GM12801 (cell line): Measurements from ENCODE around the gene ATG2B.

Experiments used
- TF ChIP-seq, protein P1 (sequence below): IDR thresholded peaks from one replicate; pipeline ENCODE4 v1.5.1; 2011; ENCODE audit warnings: control low read depth; ENCODE audit not compliant: insufficient read length; ENCODE audit errors: extremely low read depth

Gene ATG2B

DNA sequence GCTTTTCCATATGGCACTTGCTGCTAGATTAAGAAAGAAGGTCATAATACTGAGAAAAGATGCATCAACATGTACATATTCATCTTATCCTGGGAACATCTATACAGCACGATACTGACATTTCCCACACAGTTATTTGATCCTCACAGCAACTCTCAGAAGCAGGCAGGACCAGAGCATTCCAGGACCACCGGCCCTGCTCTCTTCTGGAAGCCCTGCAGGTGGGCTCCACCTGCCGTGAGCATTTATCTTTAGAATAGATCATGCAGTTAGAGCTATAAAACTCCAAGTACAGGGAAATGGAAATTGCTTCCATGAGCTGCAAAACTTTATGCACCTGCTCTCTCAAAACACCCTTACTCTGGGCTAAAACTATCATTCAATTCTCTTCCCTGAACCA lies 112.7 kb downstream of the ATG2B start:
- TF ChIP-seq, protein P1, sequence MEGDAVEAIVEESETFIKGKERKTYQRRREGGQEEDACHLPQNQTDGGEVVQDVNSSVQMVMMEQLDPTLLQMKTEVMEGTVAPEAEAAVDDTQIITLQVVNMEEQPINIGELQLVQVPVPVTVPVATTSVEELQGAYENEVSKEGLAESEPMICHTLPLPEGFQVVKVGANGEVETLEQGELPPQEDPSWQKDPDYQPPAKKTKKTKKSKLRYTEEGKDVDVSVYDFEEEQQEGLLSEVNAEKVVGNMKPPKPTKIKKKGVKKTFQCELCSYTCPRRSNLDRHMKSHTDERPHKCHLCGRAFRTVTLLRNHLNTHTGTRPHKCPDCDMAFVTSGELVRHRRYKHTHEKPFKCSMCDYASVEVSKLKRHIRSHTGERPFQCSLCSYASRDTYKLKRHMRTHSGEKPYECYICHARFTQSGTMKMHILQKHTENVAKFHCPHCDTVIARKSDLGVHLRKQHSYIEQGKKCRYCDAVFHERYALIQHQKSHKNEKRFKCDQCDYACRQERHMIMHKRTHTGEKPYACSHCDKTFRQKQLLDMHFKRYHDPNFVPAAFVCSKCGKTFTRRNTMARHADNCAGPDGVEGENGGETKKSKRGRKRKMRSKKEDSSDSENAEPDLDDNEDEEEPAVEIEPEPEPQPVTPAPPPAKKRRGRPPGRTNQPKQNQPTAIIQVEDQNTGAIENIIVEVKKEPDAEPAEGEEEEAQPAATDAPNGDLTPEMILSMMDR: no peak

DNA sequence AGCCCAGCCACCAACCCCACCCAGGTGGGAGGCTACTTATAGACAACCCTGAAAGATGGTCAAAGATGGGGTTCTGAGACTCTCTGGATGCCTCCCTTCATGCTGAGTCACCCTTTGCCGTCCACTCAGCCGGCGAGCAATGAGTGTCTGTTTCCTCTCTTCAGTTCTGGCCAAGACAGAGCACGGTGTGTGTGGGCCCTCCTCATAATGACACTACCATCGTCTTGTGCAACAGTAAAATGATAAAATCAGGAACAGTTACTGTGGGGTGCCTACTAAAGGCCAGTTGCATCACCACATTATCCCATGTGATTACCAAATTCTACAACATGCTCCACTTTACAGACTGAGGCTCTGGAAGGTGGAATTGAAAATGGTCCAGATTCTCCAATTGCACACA lies 114.1 kb downstream of the ATG2B start:
- TF ChIP-seq, protein P1: no peak

DNA sequence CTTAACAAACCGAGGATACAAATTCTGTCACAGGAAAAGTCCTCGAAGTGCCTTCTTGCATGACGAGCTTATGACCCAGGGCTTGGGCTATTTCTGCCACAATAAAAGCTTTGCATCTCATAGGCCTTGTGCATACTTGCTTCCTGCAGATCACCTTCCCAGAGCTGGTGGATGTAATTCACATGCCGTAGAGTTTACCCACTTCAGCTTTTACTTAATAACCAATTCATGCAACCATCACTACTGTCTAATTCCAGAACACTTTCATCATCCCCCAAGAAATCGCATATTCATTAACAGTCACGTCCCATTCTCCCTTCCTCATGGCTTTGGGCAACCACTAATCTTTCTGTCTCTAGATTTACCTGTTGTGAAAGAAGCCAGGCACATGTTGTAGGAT lies 116.1 kb downstream of the ATG2B start:
- TF ChIP-seq, protein P1: no peak

DNA sequence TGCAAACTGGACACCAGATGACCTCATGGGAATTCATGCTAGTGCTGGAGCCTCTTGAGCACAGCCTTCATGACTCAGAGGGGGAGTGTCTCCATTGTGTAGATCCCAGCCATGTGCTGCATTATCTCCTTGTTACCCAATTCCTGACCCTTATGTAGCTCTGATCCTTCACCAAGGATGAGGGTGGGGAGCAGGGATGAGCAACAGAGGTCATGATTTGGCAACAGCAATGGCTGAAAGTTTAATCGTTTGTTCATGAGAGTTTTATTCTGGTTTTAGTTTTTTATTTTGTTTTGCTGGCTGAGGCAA lies 116.6 kb downstream of the ATG2B start:
- TF ChIP-seq, protein P1: no peak

DNA sequence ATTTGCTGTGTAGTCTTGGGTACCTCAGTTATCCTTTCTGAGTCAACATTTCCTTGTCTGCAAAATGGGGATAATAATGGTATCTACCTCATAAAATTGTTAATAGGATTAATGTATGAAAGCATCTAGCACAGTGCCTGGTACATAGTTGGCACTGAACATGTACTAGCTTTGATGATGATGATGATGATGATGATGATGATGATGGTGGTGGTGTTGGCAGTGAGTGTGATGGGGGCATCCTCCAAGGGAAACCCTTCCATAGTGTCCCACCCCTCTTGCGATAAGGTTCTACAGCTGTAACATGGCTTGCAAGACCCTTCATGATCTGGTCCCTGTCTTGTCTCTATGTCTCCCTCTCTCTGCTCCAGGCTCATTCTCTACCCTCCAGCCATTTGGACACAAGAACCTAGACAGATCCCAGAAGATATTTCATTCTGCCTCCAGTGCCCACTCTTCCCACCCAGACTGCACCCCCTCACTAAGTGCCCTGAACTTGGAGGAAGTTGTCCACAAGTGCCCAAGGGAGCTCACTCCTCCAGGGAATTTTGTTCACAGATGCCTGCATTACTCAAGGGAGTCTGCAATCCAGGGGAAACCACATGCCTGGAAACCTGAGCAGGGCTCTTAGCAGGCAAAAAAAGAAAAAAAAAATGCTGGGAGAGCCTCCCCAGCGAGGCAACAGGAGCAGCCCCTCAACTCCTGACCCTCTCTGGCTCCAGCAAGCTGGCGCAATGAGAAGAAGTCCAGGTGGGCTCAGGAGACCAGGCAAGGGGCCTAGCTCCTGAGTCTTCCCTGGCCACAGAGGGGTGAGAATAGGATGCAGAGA lies 117.2 kb downstream of the ATG2B start:
- TF ChIP-seq, protein P1: no peak

DNA sequence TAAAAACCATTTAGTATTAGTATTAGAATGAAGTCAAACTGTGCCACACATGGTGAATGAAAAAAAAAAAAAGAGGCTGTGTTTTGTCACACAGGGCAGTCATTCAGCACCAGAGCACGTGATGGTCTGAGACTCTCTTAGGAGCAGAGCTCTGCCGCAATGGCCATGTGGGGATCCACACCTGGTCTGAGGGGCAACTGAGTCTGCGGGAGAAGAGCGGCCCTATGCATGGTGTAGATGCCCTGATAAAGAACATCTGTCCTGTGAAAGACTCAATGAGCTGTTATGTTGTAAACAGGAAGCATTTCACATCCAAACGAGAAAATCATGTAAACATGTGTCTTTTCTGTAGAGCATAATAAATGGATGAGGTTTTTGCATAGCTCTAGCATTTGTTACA lies 119.4 kb downstream of the ATG2B start:
- TF ChIP-seq, protein P1: no peak

DNA sequence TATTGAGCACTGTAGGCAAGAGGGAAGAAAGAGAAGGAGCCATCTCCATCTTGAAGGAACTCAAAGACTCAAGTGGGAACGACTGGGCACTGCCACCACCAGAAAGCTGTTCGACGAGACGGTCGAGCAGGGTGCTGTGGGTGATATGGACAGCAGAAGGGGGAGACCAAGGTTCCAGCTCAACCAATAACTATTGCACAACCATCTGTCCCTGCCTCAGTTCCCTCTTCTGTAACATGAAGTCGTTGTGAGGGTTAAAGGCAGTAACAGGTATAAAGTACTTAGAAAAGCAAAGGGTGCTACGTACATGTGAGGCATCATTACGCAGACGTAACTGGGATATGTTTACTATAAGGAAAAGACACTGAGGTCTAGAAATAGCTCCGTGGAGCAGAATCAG lies 121.0 kb downstream of the ATG2B start:
- TF ChIP-seq, protein P1: no peak
